ENCODE measurements around the gene SLC25A29. TPM values are rescaled to one million over a fixed set of nuclear protein-coding genes. Genes with fewer than 3 reads are reported as not detected.
A peak's percentile ranks its signal among the peaks of the same experiment; 100 is the strongest.

Gene SLC25A29
- total and polyA plus RNA-seq, 8 donors = 9.0 to 174 (median 28.2) TPM

- WGBS, 5 donors = 89 to 94% (median 90%) methylated on average over 17 to 18 of the region's 18 CpGs
- DNase-seq = peak in 1 of 2 donors; percentile 11
Measured at GRCh38 chr14:100336618-100337530, 30.6 kb upstream of the SLC25A29 start.

GRCh38 chr14:100334904-100335303 lies 28.7 kb upstream of the SLC25A29 start:
- H3K9me3 ChIP-seq = no peaks in the 10 kb centered on the region
- peaks cover 20 to 74% (median 70%) of the 10 kb centered on the region in 4 donors for H3K36me3 ChIP-seq
- 86 to 96% (median 89%) methylated on average over 12 of the region's 12 CpGs for WGBS, 5 donors
- no peaks in the 10 kb centered on the region for H3K27me3 ChIP-seq
- TF ChIP-seq EP300 (IDR thresholded peaks at IDR 0.05) (no peak), POLR2A (IDR thresholded peaks at IDR 0.05) (no peak)
- no peak overlapping the region for H3K4me3 ChIP-seq
- intact Hi-C loops (cut with DNase I; ENCODE audit: low total_unique reads) = no loop called here
- no peak overlapping the region for H3K27ac ChIP-seq
- H3K4me1 ChIP-seq = no peaks in the 10 kb centered on the region
- DNase-seq = no peak

More at GRCh38 chr14:100336618-100337530, 30.6 kb upstream of the SLC25A29 start:
- intact Hi-C loops (cut with DNase I; ENCODE audit: low total_unique reads) = no loop called here
- H3K27ac ChIP-seq = no peak overlapping the region
- no peak overlapping the region for H3K4me3 ChIP-seq
- peaks cover 24 to 89% (median 80%) of the 10 kb centered on the region in 4 donors for H3K36me3 ChIP-seq
- H3K9me3 ChIP-seq = no peaks in the 10 kb centered on the region
- H3K27me3 ChIP-seq = no peaks in the 10 kb centered on the region
- TF ChIP-seq EP300 (IDR thresholded peaks at IDR 0.05) (no peak), POLR2AphosphoS5 (IDR thresholded peaks at IDR 0.05) (no peak), POLR2A (IDR thresholded peaks at IDR 0.05) (no peak), CTCF (IDR thresholded peaks at IDR 0.05) (no peak)
- H3K4me1 ChIP-seq = peaks cover 7 to 17% (median 12%) of the 10 kb centered on the region in 4 donors

GRCh38 chr14:100333827-100334226 lies 27.6 kb upstream of the SLC25A29 start:
- no peak overlapping the region for H3K4me3 ChIP-seq
- TF ChIP-seq EP300 (IDR thresholded peaks at IDR 0.05) (no peak), CTCF (IDR thresholded peaks at IDR 0.05) (no peak), POLR2A (IDR thresholded peaks at IDR 0.05) (no peak), POLR2AphosphoS5 (IDR thresholded peaks at IDR 0.05) (no peak)
- H3K9me3 ChIP-seq = no peaks in the 10 kb centered on the region
- H3K36me3 ChIP-seq = peaks cover 20 to 65% (median 62%) of the 10 kb centered on the region in 4 donors
- no peaks in the 10 kb centered on the region for H3K4me1 ChIP-seq
- intact Hi-C loops (cut with DNase I; ENCODE audit: low total_unique reads) = no loop called here
- H3K27ac ChIP-seq = no peak overlapping the region
- whole genome bisulfite sequencing, 5 donors = 82 to 100% (median 84%) methylated on average over 3 to 7 of the region's 7 CpGs
- H3K27me3 ChIP-seq = no peaks in the 10 kb centered on the region
- peak in 1 of 2 donors; percentile 1 for DNase-seq

- no peak for DNase-seq
- no peaks in the 10 kb centered on the region for H3K4me1 ChIP-seq
- no peaks in the 10 kb centered on the region for H3K9me3 ChIP-seq
- WGBS, 5 donors = 90 to 95% (median 94%) methylated on average over 8 of the region's 8 CpGs
- TF ChIP-seq EP300 (IDR thresholded peaks at IDR 0.05) (no peak), POLR2AphosphoS5 (IDR thresholded peaks at IDR 0.05) (no peak), POLR2A (IDR thresholded peaks at IDR 0.05) (no peak)
- no peaks in the 10 kb centered on the region for H3K27me3 ChIP-seq
- H3K27ac ChIP-seq = no peak overlapping the region
- peaks cover 20 to 59% (median 56%) of the 10 kb centered on the region in 4 donors for H3K36me3 ChIP-seq
- H3K4me3 ChIP-seq = no peak overlapping the region
- intact Hi-C loops (cut with DNase I; ENCODE audit: low total_unique reads) = no loop called here
Measured at GRCh38 chr14:100333311-100333710, 27.1 kb upstream of the SLC25A29 start.

- Histone ChIP-seq H3K36me3 (peaks cover 20 to 54% (median 51%) of the 10 kb centered on the region in 4 donors), H3K9me3 (no peaks in the 10 kb centered on the region)
Measured at GRCh38 chr14:100332797-100333196, 26.6 kb upstream of the SLC25A29 start.

More at GRCh38 chr14:100332797-100333196, 26.6 kb upstream of the SLC25A29 start:
- H3K27ac ChIP-seq = no peak overlapping the region
- no peaks in the 10 kb centered on the region for H3K4me1 ChIP-seq
- WGBS, 5 donors = 80 to 95% (median 90%) methylated on average over 6 to 8 of the region's 8 CpGs
- peak in 1 of 2 donors; percentile 44 for DNase-seq
- TF ChIP-seq CTCF (IDR thresholded peaks at IDR 0.05) (no peak), POLR2A (IDR thresholded peaks at IDR 0.05) (no peak), POLR2AphosphoS5 (IDR thresholded peaks at IDR 0.05) (no peak), EP300 (IDR thresholded peaks at IDR 0.05) (no peak)
- intact Hi-C loops (cut with DNase I; ENCODE audit: low total_unique reads) = no loop called here
- no peak overlapping the region for H3K4me3 ChIP-seq
- no peaks in the 10 kb centered on the region for H3K27me3 ChIP-seq

Measured in stomach (tissue), 9 donors.